Thyroid gland (tissue), 4 donors: Measurements from ENCODE around the gene HNF1B.

Source experiments
- POLR2A ChIP-seq, 2 donors: fragments of 450-650 bp; IDR thresholded peaks; one replicate each; pipeline ENCODE4 v1.6.1; 2017; ENCODE audit warnings: antibody characterized with exemption in 2 of 2, mild to moderate bottlenecking in 2 of 2, moderate library complexity in 1 of 2
- TF ChIP-seq, protein P1 (sequence below), 6 experiments: fragments of 200-600 bp in 3 of 6; fragments of 450-650 bp in 3 of 6; sonication (generic) in 3 of 6; IDR thresholded peaks; one replicate each; pipeline ENCODE4 v1.5.1; 2016 to 2019; ENCODE audit warnings: antibody characterized with exemption in 6 of 6, mild to moderate bottlenecking in 2 of 6, inconsistent platforms in 1 of 6, moderate library complexity in 1 of 6

DNA sequence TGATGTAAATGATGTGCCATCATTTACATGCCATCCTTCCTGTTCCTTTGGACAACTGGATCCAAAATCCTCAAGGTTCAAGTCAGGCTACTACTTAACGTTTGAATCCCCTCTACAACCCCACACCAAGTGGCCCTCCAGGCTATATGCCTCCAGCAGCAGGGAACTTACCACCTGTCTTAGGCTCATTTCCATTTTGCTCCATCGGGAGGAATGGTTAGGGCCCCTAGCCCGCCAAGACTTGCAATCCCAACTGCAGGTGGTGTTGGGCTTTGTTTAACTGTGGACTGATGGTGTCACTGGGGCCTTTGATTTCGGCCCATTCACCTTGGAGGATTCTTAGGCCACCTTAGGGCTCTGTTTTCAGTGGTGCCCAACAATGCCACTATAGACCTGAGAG, 9.7 kb downstream of the HNF1B start:
- no peak for TF ChIP-seq POLR2A (IDR thresholded peaks at IDR 0.05)
- TF ChIP-seq, protein P1, sequence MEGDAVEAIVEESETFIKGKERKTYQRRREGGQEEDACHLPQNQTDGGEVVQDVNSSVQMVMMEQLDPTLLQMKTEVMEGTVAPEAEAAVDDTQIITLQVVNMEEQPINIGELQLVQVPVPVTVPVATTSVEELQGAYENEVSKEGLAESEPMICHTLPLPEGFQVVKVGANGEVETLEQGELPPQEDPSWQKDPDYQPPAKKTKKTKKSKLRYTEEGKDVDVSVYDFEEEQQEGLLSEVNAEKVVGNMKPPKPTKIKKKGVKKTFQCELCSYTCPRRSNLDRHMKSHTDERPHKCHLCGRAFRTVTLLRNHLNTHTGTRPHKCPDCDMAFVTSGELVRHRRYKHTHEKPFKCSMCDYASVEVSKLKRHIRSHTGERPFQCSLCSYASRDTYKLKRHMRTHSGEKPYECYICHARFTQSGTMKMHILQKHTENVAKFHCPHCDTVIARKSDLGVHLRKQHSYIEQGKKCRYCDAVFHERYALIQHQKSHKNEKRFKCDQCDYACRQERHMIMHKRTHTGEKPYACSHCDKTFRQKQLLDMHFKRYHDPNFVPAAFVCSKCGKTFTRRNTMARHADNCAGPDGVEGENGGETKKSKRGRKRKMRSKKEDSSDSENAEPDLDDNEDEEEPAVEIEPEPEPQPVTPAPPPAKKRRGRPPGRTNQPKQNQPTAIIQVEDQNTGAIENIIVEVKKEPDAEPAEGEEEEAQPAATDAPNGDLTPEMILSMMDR (IDR thresholded peaks at IDR 0.05), result no peak
